Forelimb muscle (tissue), 1 donor: ENCODE results near the gene TMEM106B. TPM values are rescaled to one million over a fixed set of nuclear protein-coding genes. Genes with fewer than 3 reads are reported as not detected.

Source experiments
- DNase-seq: peaks from one replicate; pipeline ENCODE4 v3.0.0-alpha.2; 2013; ENCODE audit warnings: low read depth
- polyA plus RNA-seq: library from polyadenylated mRNA; unstranded; fragments of 120-200 nt; gene quantifications from one replicate; pipeline ENCODE4 v1.2.1, GENCODE V29; 2013; ENCODE audit not compliant: insufficient read length

TMEM106B gene
- polyA plus RNA-seq, 1 donor, result 33.5 TPM

- no peak for DNase-seq
Measured at GRCh38 chr7:12228024-12228423, 16.9 kb downstream of the TMEM106B start.

DNA sequence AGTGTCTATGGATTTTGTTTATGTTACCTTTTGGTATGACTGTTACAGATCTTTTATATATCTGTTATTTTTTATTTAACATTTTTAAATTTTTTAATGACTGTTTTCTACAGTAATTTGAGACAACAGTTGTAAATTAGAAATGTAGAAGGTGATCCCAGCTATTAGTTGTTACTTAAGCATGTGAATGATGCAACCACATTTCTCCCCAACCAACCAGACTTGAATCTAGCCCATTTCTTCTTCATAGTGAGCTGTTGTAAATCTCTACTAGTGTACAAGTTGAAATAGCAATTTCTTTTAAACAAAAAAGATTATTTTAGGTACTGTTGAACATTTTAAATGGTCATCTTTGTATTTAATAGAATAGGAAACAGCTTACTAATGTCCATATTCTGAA lies 18.0 kb downstream of the TMEM106B start:
- no peak for DNase-seq

GRCh38 chr7:12231097-12231496 lies 20.0 kb downstream of the TMEM106B start:
- DNase-seq, result no peak

DNA sequence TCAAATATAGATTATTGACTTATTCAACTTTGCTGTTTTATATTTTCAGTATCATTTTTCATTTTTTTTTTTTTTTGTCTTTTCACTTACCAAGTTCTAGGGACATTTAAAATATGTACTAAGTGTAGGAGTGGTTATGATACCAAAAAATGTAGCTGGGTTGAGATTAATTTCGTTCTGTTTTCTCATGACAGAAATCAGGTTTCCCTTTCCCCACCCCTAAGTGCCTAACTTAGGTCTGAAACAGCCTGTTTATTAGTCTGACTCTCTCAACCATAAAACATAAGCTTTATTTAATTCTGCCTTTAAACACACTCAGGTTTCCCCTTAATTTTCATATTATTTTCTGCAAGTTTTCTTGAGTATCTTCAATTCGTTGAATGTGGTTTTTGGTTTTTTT lies 22.1 kb downstream of the TMEM106B start:
- no peak for DNase-seq

- DNase-seq, result no peak
Measured at GRCh38 chr7:12234334-12234865, 23.3 kb downstream of the TMEM106B start.

DNA sequence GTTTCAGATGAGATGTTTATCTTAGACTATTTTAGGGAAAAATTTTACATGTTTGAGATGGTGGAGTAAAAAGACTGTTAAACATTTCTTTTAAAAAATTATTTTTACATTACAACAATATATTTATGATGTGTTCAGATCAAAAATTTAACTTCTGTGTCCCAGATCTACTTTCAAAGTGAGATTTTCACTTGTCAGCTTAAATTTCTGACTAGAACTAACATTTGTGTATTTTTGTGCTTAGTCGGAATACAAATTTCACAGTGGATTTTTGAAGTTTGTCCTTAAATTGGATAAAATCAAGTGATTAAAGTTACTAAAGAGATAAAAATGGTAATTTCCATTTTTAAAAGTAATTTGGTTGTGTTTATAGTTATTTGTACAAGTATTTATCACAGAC lies 24.9 kb downstream of the TMEM106B start:
- DNase-seq, result no peak

DNA sequence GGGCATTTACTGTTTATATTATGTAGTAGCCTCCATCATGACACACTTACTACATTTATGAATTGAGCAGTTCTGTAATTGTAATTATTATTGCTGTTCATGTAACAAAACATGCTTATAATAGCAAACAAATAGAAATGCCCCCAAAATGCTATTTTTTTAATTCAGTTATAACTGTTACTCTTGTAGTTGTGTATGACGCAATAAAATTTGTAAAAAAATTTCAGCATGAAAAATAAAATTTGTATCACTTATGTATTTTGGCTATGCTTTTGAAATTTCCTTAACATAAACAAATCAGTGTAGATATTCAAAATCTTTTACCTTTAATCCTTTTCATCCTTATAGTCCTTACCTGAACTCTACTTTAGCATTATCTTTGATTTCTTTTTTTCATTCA lies 25.9 kb downstream of the TMEM106B start:
- DNase-seq, result no peak

- DNase-seq, result no peak
Measured at GRCh38 chr7:12239806-12240205, 28.7 kb downstream of the TMEM106B start.

GRCh38 chr7:12244129-12244528 lies 33.0 kb downstream of the TMEM106B start:
- DNase-seq, result no peak

DNA sequence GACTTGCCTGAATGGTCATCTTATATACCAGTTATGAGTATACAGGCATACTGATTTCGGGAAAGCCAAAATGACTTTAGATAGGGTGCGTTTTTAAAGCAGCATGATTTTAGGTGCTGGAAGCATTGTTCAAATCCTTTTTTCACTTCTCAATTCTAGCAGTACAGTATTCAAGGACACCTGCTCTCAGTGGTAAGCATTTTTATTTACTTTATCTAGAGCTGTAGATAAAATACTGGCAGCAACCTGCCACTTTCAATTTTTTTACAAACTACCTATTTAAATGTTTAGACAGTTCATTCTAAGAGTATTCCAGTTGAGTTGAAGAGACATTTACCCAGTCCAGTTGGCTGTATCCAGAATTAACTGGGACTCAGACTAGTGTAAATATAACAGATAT lies 33.6 kb downstream of the TMEM106B start:
- DNase-seq, result no peak

- no peak for DNase-seq
Measured at GRCh38 chr7:12249706-12250105, 38.6 kb downstream of the TMEM106B start.

DNA sequence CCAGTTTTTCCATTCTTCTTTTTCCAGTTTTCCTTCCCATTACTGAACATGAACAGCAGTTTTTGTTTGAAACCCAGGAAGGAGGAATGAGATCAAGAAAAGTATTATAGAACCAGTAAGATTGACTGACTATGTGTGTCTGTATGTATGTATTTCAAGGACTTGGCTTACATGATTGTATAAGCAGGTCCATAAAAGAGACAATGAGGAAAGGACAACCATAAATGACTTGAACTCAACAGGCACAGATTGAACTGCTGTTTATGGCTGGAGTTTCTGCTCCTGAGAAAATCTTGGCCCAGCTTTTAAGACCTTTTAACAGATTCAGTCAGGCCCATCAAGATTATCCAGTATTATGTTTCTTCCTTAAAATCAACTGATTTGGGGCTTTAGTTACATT lies 39.1 kb downstream of the TMEM106B start:
- no peak for DNase-seq

GRCh38 chr7:12256090-12256489 lies 45.0 kb downstream of the TMEM106B start:
- no peak for DNase-seq

- DNase-seq, result no peak
Measured at GRCh38 chr7:12257582-12257981, 46.5 kb downstream of the TMEM106B start.

GRCh38 chr7:12258074-12258473 lies 47.0 kb downstream of the TMEM106B start:
- no peak for DNase-seq

GRCh38 chr7:12267542-12267941 lies 56.4 kb downstream of the TMEM106B start:
- DNase-seq, result no peak

GRCh38 chr7:12269100-12269895 lies 58.2 kb downstream of the TMEM106B start:
- no peak for DNase-seq

- no peak for DNase-seq
Measured at GRCh38 chr7:12281038-12281437, 69.9 kb downstream of the TMEM106B start.

DNA sequence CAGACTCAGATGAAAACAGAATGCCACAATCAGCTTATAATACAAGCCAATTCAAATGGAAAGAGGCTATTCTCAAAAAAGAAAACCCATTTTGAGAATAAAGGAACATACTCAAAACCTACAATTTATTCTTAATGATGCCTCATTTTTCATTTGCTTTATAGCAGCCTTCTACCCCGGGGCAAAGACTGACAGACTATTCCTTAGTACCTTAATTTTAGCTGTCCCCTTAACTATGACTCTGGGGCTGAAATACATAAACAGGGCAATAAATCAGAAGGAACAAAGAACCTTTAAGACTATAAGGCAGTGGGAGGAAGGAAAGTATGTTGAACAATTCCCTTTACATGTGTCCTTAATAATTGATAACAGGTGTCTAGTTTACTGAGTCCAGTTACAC lies 76.8 kb downstream of the TMEM106B start:
- no peak for DNase-seq

GRCh38 chr7:12289996-12290395 lies 78.9 kb downstream of the TMEM106B start:
- DNase-seq, result no peak

DNA sequence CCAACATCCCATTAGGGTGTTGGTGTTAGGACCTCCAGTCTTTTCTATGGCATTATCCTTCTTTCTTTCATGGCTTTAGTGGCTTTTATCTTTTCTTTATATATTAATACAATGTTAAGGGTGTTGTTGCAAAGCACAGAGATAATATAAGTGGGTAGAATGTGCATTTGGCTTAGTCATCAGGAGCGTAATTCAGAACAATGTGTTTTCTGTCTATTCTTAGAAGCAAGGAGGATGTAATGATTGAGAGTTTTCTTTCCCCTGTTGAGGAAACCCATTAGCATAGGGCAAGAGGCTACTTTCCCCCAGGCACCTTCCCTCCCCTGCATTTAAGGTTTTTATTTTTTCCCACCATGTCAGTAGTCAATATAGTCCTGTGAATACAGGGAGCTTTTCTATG lies 79.7 kb downstream of the TMEM106B start:
- no peak for DNase-seq

- no peak for DNase-seq
Measured at GRCh38 chr7:12291870-12292269, 80.8 kb downstream of the TMEM106B start.
